Ishikawa (cell line): ENCODE measurements around the gene MUL1.

Source experiments
- CEBPB ChIP-seq: IDR thresholded peaks from 2 replicates; pipeline ENCODE4 v1.6.1; 2012
- CREB1 ChIP-seq: IDR thresholded peaks from 2 replicates; pipeline ENCODE4 v1.6.1; 2012; ENCODE audit warnings: low read depth
- EGR1 ChIP-seq: IDR thresholded peaks from 2 replicates; pipeline ENCODE4 v1.6.1; 2012
- EP300 ChIP-seq: IDR thresholded peaks from 2 replicates; pipeline ENCODE4 v1.6.1; 2012; ENCODE audit warnings: borderline replicate concordance
- FOXM1 ChIP-seq: IDR thresholded peaks from 2 replicates; pipeline ENCODE4 v1.6.1; 2012; ENCODE audit warnings: low read depth, borderline replicate concordance
- MAX ChIP-seq: IDR thresholded peaks from 2 replicates; pipeline ENCODE4 v1.6.1; 2012
- NFIC ChIP-seq: IDR thresholded peaks from 2 replicates; pipeline ENCODE4 v1.6.1; 2012
- RAD21 ChIP-seq: IDR thresholded peaks from 2 replicates; pipeline ENCODE4 v1.6.1; 2012; ENCODE audit warnings: low read depth
- REST ChIP-seq: IDR thresholded peaks from 2 replicates; pipeline ENCODE4 v1.6.1; 2012; ENCODE audit warnings: low read depth, mild to moderate bottlenecking
- TAF1 ChIP-seq: IDR thresholded peaks from 2 replicates; pipeline ENCODE4 v1.6.1; 2012; ENCODE audit warnings: low read depth, mild to moderate bottlenecking
- TCF12 ChIP-seq: IDR thresholded peaks from 2 replicates; pipeline ENCODE4 v1.6.1; 2012; ENCODE audit warnings: low read depth
- TEAD4 ChIP-seq: IDR thresholded peaks from 2 replicates; pipeline ENCODE4 v1.6.1; 2012
- YY1 ChIP-seq: IDR thresholded peaks from 2 replicates; pipeline ENCODE4 v1.6.1; 2012; ENCODE audit warnings: low read depth
- ZBTB7A ChIP-seq: IDR thresholded peaks from 2 replicates; pipeline ENCODE4 v1.6.1; 2012; ENCODE audit warnings: low read depth
- TF ChIP-seq, protein P1 (sequence below): IDR thresholded peaks from 2 replicates; pipeline ENCODE4 v1.6.1; 2012

Gene MUL1

GRCh38 chr1:20483098-20483832, 24.7 kb downstream of the MUL1 start:
- TF ChIP-seq TCF12 (no peak), CEBPB (peak; percentile 81)

GRCh38 chr1:20481643-20482498, 26.1 kb downstream of the MUL1 start:
- TF ChIP-seq CEBPB (no peak), EP300 (no peak), MAX (no peak), REST (no peak), RAD21 (no peak), YY1 (no peak), TAF1 (no peak), FOXM1 (no peak)
- TF ChIP-seq, protein P1, sequence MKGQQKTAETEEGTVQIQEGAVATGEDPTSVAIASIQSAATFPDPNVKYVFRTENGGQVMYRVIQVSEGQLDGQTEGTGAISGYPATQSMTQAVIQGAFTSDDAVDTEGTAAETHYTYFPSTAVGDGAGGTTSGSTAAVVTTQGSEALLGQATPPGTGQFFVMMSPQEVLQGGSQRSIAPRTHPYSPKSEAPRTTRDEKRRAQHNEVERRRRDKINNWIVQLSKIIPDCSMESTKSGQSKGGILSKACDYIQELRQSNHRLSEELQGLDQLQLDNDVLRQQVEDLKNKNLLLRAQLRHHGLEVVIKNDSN = no peak

- TF ChIP-seq YY1 (no peak), FOXM1 (no peak), CEBPB (no peak), MAX (no peak), TEAD4 (no peak), TCF12 (no peak), RAD21 (no peak), REST (no peak), ZBTB7A (no peak), EGR1 (no peak), EP300 (no peak), TAF1 (no peak), NFIC (no peak), CREB1 (no peak)
- TF ChIP-seq, protein P1 = no peak
Observed at GRCh38 chr1:20480951-20481617, 26.9 kb downstream of the MUL1 start.

DNA sequence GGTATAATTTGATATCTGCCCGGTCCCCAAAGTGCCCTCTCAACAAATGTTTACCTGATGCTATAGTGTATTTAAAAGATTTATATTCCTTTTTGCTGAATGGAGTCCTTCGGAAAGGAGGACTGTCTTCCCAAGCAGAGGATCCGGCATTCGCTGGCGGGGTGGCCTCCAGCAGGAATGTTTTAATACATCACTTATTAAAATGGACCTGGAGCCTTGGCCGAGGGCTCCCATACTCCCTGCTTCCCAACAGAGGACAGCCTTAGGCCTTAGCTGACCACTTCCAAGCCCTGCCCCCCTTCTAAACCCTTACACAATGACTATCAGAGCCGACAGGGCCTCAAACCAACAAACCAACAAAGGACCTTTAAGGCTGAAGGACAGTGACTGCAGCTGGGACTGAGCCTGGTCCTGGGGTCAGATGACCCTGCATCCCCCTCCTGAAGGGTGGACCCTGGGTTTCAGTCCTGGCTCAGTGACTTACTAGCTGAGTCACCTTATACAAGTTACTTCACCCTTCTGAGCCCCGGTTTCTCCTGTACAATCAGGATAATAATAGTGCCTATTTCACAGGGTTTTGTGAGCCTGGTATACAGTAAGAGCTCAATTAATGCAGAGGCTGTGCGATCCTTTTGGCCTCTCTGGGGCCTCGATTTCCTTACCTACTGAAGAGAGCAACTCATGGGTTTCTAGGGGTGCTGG, 27.6 kb downstream of the MUL1 start:
- TF ChIP-seq EP300 = no peak
- TF ChIP-seq YY1 = no peak
- no peak for TF ChIP-seq TEAD4
- no peak for TF ChIP-seq CREB1
- no peak for TF ChIP-seq EGR1
- TF ChIP-seq ZBTB7A = no peak
- no peak for TF ChIP-seq CEBPB
- no peak for TF ChIP-seq TAF1
- no peak for TF ChIP-seq REST
- TF ChIP-seq MAX = no peak
- TF ChIP-seq, protein P1 = no peak
- no peak for TF ChIP-seq TCF12
- no peak for TF ChIP-seq NFIC
- TF ChIP-seq FOXM1 = no peak
- no peak for TF ChIP-seq RAD21
